Naive B cell (primary cell): Measurements from ENCODE around the gene OOSP1. TPM values are rescaled to one million over a fixed set of nuclear protein-coding genes. Genes with fewer than 3 reads are reported as not detected.

Experiments
- ATAC-seq, 2 donors: fragments of 150-1000 bp; cut with Tn5 transposase; 2 replicates each; pipeline ENCODE4 v1.10.0; 2021; ENCODE audit warnings: low read depth in 2 of 2, mild to moderate bottlenecking in 2 of 2, moderate library complexity in 2 of 2
- DNase-seq: peaks from one replicate; pipeline ENCODE4 v3.0.0; 2022
- H3K27ac Mint-ChIP-seq, 6 donors: one replicate each; pipeline ENCODE4 v1.8.0; 2020 to 2022; ENCODE audit warnings: mild to moderate bottlenecking in 6 of 6, mixed read lengths in 6 of 6, moderate library complexity in 5 of 6, inconsistent platforms in 2 of 6
- H3K27me3 Mint-ChIP-seq, 3 donors: one replicate each; pipeline ENCODE4 v1.8.0; 2021 to 2022; ENCODE audit warnings: mixed read lengths in 3 of 3, mild to moderate bottlenecking in 1 of 3
- H3K36me3 Mint-ChIP-seq, 2 donors: one replicate each; pipeline ENCODE4 v1.8.0; 2020 to 2022; ENCODE audit warnings: mixed read lengths in 2 of 2, inconsistent platforms in 1 of 2, mild to moderate bottlenecking in 1 of 2
- H3K4me1 Mint-ChIP-seq, 3 donors: one replicate each; pipeline ENCODE4 v1.8.0; 2020 to 2022; ENCODE audit warnings: mixed read lengths in 3 of 3, inconsistent platforms in 1 of 3, mild to moderate bottlenecking in 1 of 3, moderate library complexity in 1 of 3
- H3K4me3 Mint-ChIP-seq, 8 donors: one replicate each; pipeline ENCODE4 v1.8.0; 2020 to 2022; ENCODE audit warnings: mild to moderate bottlenecking in 8 of 8, mixed read lengths in 8 of 8, moderate library complexity in 8 of 8, inconsistent platforms in 2 of 8
- H3K9me3 Mint-ChIP-seq, 7 donors: one replicate each; pipeline ENCODE4 v1.8.0; 2020 to 2022; ENCODE audit warnings: mixed read lengths in 7 of 7, mild to moderate bottlenecking in 5 of 7, inconsistent platforms in 2 of 7, moderate library complexity in 1 of 7
- polyA plus RNA-seq, 6 donors: library from polyadenylated mRNA; unstranded; fragments of 300-500 nt; fragmentation: Illumina TruSeq; gene quantifications; one replicate each; pipeline ENCODE4 v1.2.3, GENCODE V29; 2021; ENCODE audit warnings: low read depth in 6 of 6

The OOSP1 gene
- polyA plus RNA-seq, 6 donors from 2014 or later = not detected

DNA sequence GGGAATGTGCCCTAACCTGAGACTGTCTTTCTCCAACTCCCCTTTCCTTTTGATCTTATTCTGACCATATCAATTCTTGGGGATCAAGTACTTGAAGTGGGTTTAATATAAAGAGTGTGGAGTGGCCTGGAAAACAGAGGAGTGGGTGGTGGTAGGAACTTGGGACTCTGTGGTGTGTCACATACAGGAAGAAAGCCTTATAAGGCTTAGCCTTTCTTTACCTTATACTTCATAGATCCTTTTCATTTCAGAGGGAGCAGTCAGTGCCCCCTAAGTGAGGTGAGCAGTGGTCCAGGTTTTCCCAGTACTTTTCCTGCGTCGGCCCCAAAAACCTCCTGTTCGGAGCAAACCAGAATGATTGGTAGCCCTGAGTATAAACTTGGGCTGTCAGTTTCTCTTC lies 486 bp downstream of the OOSP1 start:
- no peak overlapping the region for H3K27ac Mint-ChIP-seq
- H3K9me3 Mint-ChIP-seq = peaks cover 0 to 5% (median 0%) of the 10 kb centered on the region in 7 donors
- H3K4me3 Mint-ChIP-seq = no peak overlapping the region
- peaks cover 9 to 17% (median 13%) of the 10 kb centered on the region in 3 donors for H3K4me1 Mint-ChIP-seq
- no peaks in the 10 kb centered on the region for H3K36me3 Mint-ChIP-seq
- no peak for ATAC-seq
- peaks cover 0 to 8% (median 5%) of the 10 kb centered on the region in 3 donors for H3K27me3 Mint-ChIP-seq
- DNase-seq = no peak

DNA sequence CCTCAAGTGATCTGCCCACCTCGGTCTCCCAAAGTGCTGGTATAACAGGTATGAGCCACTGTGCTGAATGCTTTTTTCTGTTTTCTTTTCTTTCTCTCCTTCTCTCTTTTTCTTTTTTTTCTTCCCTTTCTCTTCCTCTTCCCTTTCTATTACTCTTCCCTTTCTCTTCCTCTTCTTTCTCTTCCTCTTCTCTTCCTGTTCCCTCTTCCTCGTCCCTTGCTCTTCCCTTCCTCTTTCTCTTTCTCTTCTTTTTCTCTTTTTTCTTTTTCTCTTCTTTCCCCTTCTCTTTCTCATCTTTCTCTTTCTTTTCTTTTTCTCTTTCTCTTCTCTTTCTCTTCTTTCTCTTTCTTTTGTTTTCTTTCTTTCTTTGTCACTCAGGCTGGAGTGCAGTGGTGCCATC lies 1.2 kb downstream of the OOSP1 start:
- no peak overlapping the region for H3K4me3 Mint-ChIP-seq

DNA sequence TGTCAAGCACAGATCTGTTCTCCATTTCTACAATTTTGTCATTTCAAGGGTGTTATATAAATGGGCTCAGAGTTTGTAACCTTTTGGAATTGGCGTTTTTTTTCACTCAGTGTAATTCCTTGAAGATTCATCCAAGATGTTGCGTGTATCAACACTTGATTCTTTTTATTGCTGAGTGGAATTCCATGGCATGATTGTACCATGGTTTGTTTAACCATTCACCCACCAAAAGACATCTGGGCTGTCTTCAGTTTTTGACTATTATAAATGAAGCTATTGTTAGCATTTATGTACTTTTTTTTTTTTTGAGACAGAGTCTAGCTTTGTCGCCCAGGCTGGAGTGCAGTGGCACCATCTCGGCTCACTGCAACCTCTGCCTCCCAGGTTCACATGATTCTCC lies 2.9 kb downstream of the OOSP1 start:
- H3K36me3 Mint-ChIP-seq = no peaks in the 10 kb centered on the region
- H3K27ac Mint-ChIP-seq = no peak overlapping the region
- peaks cover 0 to 5% (median 3%) of the 10 kb centered on the region in 7 donors for H3K9me3 Mint-ChIP-seq
- peaks cover 13 to 17% (median 17%) of the 10 kb centered on the region in 3 donors for H3K4me1 Mint-ChIP-seq
- H3K4me3 Mint-ChIP-seq = no peak overlapping the region
- peaks cover 6 to 20% (median 12%) of the 10 kb centered on the region in 3 donors for H3K27me3 Mint-ChIP-seq
- DNase-seq = no peak
- ATAC-seq = no peak

More for the DNA sequence above, 1.2 kb downstream of the OOSP1 start:
- peaks cover 0 to 5% (median 0%) of the 10 kb centered on the region in 7 donors for H3K9me3 Mint-ChIP-seq
- peaks cover 0 to 13% (median 5%) of the 10 kb centered on the region in 3 donors for H3K27me3 Mint-ChIP-seq
- no peaks in the 10 kb centered on the region for H3K36me3 Mint-ChIP-seq
- ATAC-seq (no peak), DNase-seq (no peak)
- H3K27ac Mint-ChIP-seq = peak overlapping the region in 3 of 6 donors; percentile 22 to 85 (median 26)
- H3K4me1 Mint-ChIP-seq = peaks cover 9 to 17% (median 13%) of the 10 kb centered on the region in 3 donors

DNA sequence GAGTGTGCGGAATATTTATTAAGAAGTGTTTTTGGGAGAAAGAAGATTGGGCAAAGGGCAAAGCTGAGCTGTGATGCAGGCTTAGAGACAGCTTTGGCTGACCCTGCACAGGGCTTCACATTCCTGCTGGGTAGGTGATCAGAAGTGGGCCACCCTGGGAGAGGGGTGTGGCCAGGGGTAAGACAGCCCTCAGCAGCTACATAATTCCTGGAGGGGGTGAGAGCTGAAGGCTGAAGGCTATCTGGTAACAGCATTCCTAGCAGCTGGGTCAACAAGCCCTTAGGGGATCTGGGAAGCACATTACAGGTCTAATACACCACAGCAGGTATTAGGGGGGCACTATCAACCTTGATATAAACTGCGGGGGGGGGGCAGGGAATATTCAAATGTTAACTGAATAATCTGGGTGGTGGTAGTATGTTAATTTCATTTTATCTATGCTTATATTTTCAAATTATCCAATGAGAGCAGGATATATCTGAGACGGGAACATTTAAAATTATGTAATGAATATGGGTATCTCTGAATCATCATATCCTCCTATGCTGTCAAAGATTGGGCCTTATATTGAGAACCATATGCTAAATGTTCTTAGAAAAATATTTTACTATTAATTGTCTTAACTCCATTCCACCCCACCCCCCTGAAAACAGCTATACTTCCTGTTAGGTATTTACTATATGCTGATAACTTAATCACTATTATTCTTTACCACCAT lies 5.9 kb downstream of the OOSP1 start:
- H3K36me3 Mint-ChIP-seq = no peaks in the 10 kb centered on the region
- no peak overlapping the region for H3K27ac Mint-ChIP-seq
- H3K4me1 Mint-ChIP-seq = peaks cover 8 to 12% (median 11%) of the 10 kb centered on the region in 3 donors
- DNase-seq (no peak), ATAC-seq (no peak)
- H3K9me3 Mint-ChIP-seq = peaks cover 0 to 5% (median 2%) of the 10 kb centered on the region in 7 donors
- peaks cover 9 to 32% (median 20%) of the 10 kb centered on the region in 3 donors for H3K27me3 Mint-ChIP-seq
- H3K4me3 Mint-ChIP-seq = no peak overlapping the region

DNA sequence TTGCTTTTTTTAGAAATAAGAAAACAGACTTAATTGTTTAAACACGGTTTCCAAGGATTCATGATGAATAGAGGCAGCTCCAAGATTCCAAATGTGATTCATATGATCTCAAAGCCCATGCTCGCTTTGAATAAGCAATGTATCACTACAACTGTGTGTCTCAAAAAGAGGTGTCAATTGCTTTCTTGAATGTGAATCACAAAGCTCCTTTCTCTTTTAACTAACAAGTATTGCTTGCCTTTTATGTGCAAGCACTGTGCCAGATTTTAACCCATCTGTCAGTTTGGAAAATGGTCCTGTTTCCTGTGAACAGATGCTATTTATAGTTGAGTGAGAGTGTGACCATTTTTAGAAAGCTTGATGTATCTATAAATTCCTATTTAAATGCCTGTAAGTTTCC lies 6.5 kb downstream of the OOSP1 start:
- Mint-ChIP-seq H3K27me3 (peaks cover 9 to 37% (median 20%) of the 10 kb centered on the region in 3 donors), H3K36me3 (no peaks in the 10 kb centered on the region), H3K4me1 (peaks cover 2 to 6% (median 5%) of the 10 kb centered on the region in 3 donors)

DNA sequence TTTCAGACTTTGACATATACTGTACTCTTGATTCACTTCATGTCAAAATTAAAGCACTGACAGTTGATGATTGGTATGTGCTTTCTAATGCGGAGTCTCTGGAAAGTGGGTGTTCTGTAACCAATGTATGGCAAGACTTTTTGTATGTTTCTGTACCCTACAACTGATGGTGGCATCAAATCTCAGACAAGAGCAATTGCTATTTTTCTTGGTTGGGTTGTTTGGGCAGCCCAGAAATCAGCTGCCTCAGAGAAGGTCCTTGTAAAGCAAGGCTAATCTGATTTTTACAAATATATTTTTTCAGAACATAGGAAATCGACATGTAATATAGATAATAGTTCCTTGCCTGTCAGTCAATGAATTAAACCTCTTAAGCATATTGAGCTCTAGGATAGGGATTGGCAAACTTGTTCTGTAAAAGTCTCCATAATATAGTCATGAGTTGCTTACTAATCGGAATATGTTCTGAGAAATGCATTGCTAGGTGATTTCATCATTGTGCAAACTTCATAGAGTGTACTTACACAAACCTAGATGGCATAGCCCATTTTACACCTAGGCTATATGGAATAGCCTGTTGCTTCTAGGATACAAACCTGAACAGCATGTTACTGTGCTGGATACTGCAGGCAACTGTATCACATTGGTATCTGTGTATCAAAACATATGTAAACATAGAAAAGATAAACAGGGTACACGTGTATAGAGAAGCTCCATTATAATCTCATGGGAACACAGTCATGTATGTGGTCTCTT lies 15.4 kb downstream of the OOSP1 start:
- Mint-ChIP-seq H3K27ac (no peak overlapping the region), H3K4me1 (no peaks in the 10 kb centered on the region), H3K4me3 (no peak overlapping the region), H3K27me3 (peaks cover 0 to 34% (median 4%) of the 10 kb centered on the region in 3 donors), H3K9me3 (no peaks in the 10 kb centered on the region), H3K36me3 (no peaks in the 10 kb centered on the region)
- no peak for DNase-seq
- no peak for ATAC-seq

More for the DNA sequence above, 6.5 kb downstream of the OOSP1 start:
- DNase-seq = no peak
- no peak for ATAC-seq
- Mint-ChIP-seq H3K9me3 (peaks cover 0 to 4% (median 0%) of the 10 kb centered on the region in 7 donors), H3K4me3 (no peak overlapping the region), H3K27ac (no peak overlapping the region)

DNA sequence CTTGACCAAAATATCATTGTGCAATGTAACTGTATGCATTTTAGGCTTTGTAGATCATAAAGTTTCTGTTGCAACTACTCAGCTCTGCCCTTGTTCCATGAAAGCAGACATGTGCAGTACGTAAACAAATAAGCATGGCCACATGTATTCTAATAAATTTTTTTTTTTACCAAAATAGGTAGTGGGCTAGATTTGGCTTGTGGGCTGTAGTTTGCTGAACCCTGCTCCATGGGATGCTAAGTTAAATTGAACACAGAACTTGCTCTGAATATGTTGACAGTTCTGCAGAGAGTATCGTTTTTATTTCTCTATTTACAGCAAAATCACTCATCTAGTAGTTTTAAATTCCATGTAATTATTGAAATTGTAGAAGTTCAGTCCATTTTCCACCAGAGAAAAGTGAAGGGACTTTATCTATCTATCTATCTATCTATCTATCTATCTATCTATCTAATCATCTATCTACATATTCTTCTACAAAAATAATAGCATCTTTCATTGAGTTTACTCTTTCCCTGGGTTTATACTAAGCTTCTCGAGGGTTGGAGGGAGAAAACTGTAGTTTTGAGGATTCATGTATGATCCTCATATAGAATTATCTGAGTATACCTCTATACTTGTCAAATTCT lies 16.1 kb downstream of the OOSP1 start:
- ATAC-seq (no peak), DNase-seq (no peak)
- Mint-ChIP-seq H3K4me1 (no peaks in the 10 kb centered on the region), H3K36me3 (no peaks in the 10 kb centered on the region), H3K4me3 (no peak overlapping the region), H3K27ac (no peak overlapping the region), H3K27me3 (peaks cover 0 to 27% (median 4%) of the 10 kb centered on the region in 3 donors), H3K9me3 (no peaks in the 10 kb centered on the region)

DNA sequence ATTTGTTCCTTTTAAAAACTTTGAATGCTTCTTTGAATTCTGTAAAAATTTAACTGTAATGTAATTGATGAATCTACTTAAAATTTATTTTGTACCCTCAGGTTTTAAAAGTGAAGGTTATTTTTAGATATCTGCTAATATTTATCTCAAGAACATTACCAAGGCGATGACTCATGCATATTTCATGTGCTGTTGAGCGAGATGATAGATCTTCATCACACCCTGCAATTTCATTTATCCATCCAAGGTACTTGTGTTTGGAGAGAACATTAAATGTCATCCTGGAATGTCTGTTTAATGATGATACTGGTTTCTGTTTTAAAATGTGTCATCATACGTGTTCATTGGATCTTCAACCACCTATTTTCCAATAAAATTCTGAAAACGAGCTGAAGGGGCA lies 18.9 kb downstream of the OOSP1 start:
- Mint-ChIP-seq H3K9me3 (no peaks in the 10 kb centered on the region), H3K27me3 (peaks cover 0 to 6% (median 0%) of the 10 kb centered on the region in 3 donors), H3K4me1 (no peaks in the 10 kb centered on the region), H3K36me3 (no peaks in the 10 kb centered on the region), H3K4me3 (no peak overlapping the region), H3K27ac (no peak overlapping the region)
- DNase-seq = no peak
- no peak for ATAC-seq

DNA sequence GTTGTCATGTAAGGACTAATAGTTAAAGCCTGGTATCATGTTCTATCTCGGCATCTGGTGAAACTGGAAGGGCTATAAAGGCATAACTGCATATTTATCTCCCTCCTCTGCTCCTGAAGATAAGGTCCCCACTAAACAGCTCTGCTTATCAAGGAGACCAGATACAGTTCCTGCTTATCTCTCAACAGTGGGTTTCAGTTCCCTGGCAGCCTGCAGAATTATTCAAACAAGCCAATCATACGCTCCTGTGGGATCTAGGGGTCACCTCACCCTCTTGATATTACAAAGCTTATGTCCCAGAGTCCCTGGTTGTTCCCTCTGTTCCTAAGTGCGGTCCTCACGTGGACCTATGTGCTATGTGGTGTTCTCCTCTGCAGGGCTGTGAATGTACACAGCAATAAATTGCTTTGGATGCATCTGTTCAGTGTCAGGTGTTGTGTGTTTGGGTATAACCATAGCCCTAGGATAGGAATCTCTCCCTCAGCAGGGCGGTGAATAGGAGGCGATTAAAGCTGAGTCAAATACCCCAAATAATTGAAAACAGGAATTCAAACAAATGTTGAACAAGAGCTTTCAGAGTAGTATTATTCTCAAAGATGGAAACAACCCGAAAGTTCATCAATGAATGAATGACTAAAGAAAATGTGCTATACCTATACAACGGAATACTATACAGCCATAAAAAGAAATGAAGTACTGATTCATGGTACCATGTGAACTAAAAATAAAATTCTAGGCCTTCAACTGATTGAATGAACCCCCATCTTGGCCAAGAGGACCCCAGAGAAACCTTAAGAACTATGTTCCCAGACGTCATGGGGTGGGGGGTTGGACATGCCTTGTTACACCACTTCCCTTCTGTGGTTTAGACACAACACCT lies 22.5 kb downstream of the OOSP1 start:
- Mint-ChIP-seq H3K4me1 (no peaks in the 10 kb centered on the region), H3K9me3 (no peaks in the 10 kb centered on the region), H3K36me3 (no peaks in the 10 kb centered on the region), H3K27me3 (peaks cover 0 to 6% (median 0%) of the 10 kb centered on the region in 3 donors), H3K27ac (no peak overlapping the region), H3K4me3 (peak overlapping the region in 1 of 8 donors; percentile 33)
- ATAC-seq (no peak), DNase-seq (no peak)

DNA sequence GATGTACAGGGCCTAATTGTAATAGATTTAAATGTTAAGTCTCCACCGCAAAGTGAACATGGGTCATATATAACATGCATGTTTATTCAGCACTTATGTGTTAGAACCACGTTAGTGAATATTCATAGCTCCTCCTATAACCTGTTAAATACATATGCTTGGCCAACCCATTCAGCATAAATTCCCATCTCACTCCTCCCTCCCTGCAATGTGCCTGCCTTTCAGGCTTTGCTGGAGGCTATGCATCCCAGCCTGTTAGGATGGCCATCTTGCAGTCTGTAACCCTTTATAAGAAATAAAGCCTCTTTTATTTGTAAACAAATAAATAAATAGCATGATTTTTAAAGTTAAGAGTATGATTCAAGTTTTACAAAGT lies 23.9 kb downstream of the OOSP1 start:
- H3K27ac Mint-ChIP-seq = peak overlapping the region in 1 of 6 donors; percentile 16
- no peaks in the 10 kb centered on the region for H3K4me1 Mint-ChIP-seq
- no peak overlapping the region for H3K4me3 Mint-ChIP-seq
- no peaks in the 10 kb centered on the region for H3K9me3 Mint-ChIP-seq
- no peaks in the 10 kb centered on the region for H3K27me3 Mint-ChIP-seq
- DNase-seq = no peak
- no peak for ATAC-seq
- H3K36me3 Mint-ChIP-seq = no peaks in the 10 kb centered on the region

DNA sequence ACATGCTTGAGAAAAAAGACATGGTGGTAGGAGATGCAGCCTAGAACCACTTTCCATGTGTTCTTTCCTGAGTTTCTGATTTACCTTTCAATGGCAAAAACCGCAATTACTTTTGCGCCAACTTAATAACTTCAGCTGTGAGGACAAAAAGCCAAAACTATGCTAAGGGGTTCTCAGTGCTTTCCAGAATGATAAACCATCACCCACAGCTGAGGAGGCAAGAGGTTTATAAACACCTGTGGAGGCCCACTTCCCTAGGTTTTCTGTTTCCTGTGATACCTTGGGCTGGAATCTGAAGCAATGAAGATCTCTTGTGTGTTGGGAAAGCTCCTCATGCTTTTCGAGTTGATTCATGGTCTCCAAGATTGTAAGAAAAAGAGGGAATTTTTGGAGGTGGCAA lies 25.5 kb downstream of the OOSP1 start, which contains the start of gene OOSP4A:
Gene OOSP4A (plus strand): TSS at position 301 of the 400 bp plus-strand sequence. CDS start 0 bp downstream, at position 301.
- Mint-ChIP-seq H3K4me1 (no peaks in the 10 kb centered on the region), H3K9me3 (no peaks in the 10 kb centered on the region), H3K27me3 (no peaks in the 10 kb centered on the region), H3K4me3 (no peak within 1 kb of the TSS), H3K27ac (no peak within 1 kb of the TSS), H3K36me3 (no peaks in the 10 kb centered on the region)
- DNase-seq = no peak
- no peak for ATAC-seq

DNA sequence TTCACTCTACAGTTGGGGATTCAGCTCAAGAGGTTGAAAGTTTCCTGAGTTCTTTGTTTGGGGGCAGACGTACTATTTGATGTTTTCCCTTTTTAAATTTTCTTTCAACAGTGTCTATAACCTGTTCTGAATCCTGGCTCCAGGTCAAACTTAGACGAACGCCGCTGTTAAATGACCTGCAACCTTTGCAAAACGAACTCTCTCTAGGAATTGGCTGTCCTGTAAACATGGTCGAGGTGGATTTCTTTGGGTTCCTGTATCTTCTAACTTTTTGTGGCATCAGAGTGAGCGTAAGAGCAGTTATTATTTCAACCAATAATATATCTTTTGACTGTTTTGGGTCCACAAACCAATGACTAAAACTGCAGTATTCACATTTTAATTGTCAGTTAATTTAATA lies 27.2 kb downstream of the OOSP1 start:
- no peak overlapping the region for H3K4me3 Mint-ChIP-seq
- no peak overlapping the region for H3K27ac Mint-ChIP-seq
- ATAC-seq = no peak
- H3K4me1 Mint-ChIP-seq = no peaks in the 10 kb centered on the region
- no peaks in the 10 kb centered on the region for H3K9me3 Mint-ChIP-seq
- H3K27me3 Mint-ChIP-seq = no peaks in the 10 kb centered on the region
- no peaks in the 10 kb centered on the region for H3K36me3 Mint-ChIP-seq
- no peak for DNase-seq

DNA sequence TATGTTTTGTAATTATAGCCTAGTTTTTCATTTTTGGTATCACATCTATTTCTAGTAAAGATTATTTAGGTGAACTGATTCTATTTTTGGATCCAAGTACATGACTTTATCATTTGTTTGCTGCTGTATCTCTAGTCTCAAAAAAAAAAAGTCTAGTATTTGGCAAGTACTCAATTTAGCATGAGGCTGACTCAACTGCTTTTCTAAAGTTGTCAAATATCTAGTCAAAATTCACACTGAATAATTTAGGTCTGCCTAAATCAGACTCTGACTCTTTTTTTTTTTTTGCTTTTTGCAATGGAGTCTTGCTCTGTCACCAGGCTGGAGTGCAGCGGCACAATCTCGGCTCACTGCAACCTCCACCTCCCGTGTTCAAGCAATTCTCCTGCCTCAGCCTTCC lies 28.0 kb downstream of the OOSP1 start:
- no peaks in the 10 kb centered on the region for H3K36me3 Mint-ChIP-seq

More for the DNA sequence above, 28.0 kb downstream of the OOSP1 start:
- H3K27ac Mint-ChIP-seq = no peak overlapping the region
- no peak for ATAC-seq
- DNase-seq = no peak
- H3K4me1 Mint-ChIP-seq = no peaks in the 10 kb centered on the region
- H3K4me3 Mint-ChIP-seq = no peak overlapping the region
- H3K9me3 Mint-ChIP-seq = no peaks in the 10 kb centered on the region
- no peaks in the 10 kb centered on the region for H3K27me3 Mint-ChIP-seq
